Transverse colon (tissue), 4 donors: ENCODE measurements around the gene EHF. TPM values are rescaled to one million over a fixed set of nuclear protein-coding genes. Genes with fewer than 3 reads are reported as not detected.

Experiments
- DNase-seq: peaks from one replicate; pipeline ENCODE4 v3.0.0-alpha.2; 2019
- H3K27ac ChIP-seq, 4 donors: fragments of 200-600 bp; sonication (generic); 2 replicates each; pipeline ENCODE4 v1.5.1; 2016 to 2018; ENCODE audit warnings: inconsistent platforms in 4 of 4
- H3K27me3 ChIP-seq: fragments of 200-600 bp; sonication (generic); 2 replicates; pipeline ENCODE4 v1.5.1; 2017; ENCODE audit warnings: inconsistent platforms
- H3K36me3 ChIP-seq, 4 donors: fragments of 200-600 bp; sonication (generic); 2 replicates each; pipeline ENCODE4 v1.5.1; 2017 to 2019; ENCODE audit warnings: inconsistent platforms in 4 of 4
- H3K4me1 ChIP-seq, 4 donors: fragments of 200-600 bp; sonication (generic); 2 replicates each; pipeline ENCODE4 v1.5.1; 2017 to 2020; ENCODE audit warnings: inconsistent platforms in 4 of 4
- H3K4me3 ChIP-seq, 4 donors: fragments of 200-600 bp; sonication (generic); 1 replicate in 1 of 4; 2 replicates in 3 of 4; pipeline versions ENCODE4 v1.5.1 to v1.6.1; 2017 to 2019; ENCODE audit warnings: inconsistent platforms in 4 of 4
- H3K9me3 ChIP-seq, 2 donors: fragments of 200-600 bp; sonication (generic); 2 replicates each; pipeline ENCODE4 v1.5.1; 2017 to 2019; ENCODE audit warnings: inconsistent platforms in 2 of 2
- CTCF ChIP-seq, 5 experiments: fragments of 200-600 bp in 3 of 5; fragments of 450-650 bp in 2 of 5; sonication (generic) in 3 of 5; IDR thresholded peaks; 1 replicate in 2 of 5; 2 replicates in 3 of 5; pipeline ENCODE4 v1.5.1; 2016 to 2017; ENCODE audit warnings: antibody characterized with exemption in 5 of 5, inconsistent platforms in 3 of 5, mild to moderate bottlenecking in 2 of 5, moderate library complexity in 1 of 5
- EP300 ChIP-seq: sonication (generic); formaldehyde crosslinking; IDR thresholded peaks from one replicate; pipeline ENCODE4 v1.6.1; 2017; ENCODE audit warnings: antibody characterized with exemption, low read depth
- POLR2A ChIP-seq: fragments of 450-650 bp; IDR thresholded peaks from one replicate; pipeline ENCODE4 v1.6.1; 2016; ENCODE audit warnings: antibody characterized with exemption, mild to moderate bottlenecking, moderate library complexity
- POLR2AphosphoS5 ChIP-seq, 3 donors: sonication (generic); formaldehyde crosslinking; IDR thresholded peaks; one replicate each; pipeline ENCODE4 v1.6.1; 2016; ENCODE audit warnings: antibody characterized with exemption in 3 of 3
- WGBS, 2 donors: methylation state at CpG; one replicate each; pipeline ENCODE4 v1.1.5; 2018; ENCODE audit warnings: low coverage in 1 of 2; 5-methylcytosine and 5-hydroxymethylcytosine counted together
- in situ Hi-C, 4 donors: fragments of 200-750 bp; cut with MboI; loops; one replicate each; pipeline versions ENCODE4 v1.15.0 to v1.15.1; 2017; ENCODE audit warnings: low sequenced_read_pairs in 3 of 4, low pct_ligation_motif_present in 1 of 4, low pct_unique_long_range_greater_than_20kb in 1 of 4
- intact Hi-C: fragments of 100-400 bp; cut with DNase I; formaldehyde crosslinking; loops from one replicate; pipeline ENCODE4 v1.15.1; 2023; ENCODE audit warnings: low total_unique reads
- total RNA-seq, 4 donors: library from RNA; depleted of rRNA; stranded (reverse); fragments of >200 nt; gene quantifications; one replicate each; pipeline ENCODE4 v1.1.0, GENCODE V29; 2016

EHF gene
- total RNA-seq, 4 donors from 2014 or later: 206 to 406 (median 262) TPM

GRCh38 chr11:34575671-34576070 is 45.2 kb upstream of the EHF start:
- H3K36me3 ChIP-seq: no peaks in the 10 kb centered on the region
- in situ Hi-C loops (loop anchor here in 2 of 4 donors (25.0 kb wide), 3 partner anchors 312 to 837 kb away; partner anchors contain the start of gene SLC1A2 (in 1 of the 2)), intact Hi-C loops (no loop called here)
- H3K27ac ChIP-seq: no peak overlapping the region
- H3K4me1 ChIP-seq: no peaks in the 10 kb centered on the region
- no peak overlapping the region for H3K4me3 ChIP-seq
- peaks cover 22% of the 10 kb centered on the region for H3K27me3 ChIP-seq
- H3K9me3 ChIP-seq: no peaks in the 10 kb centered on the region
- no peak for DNase-seq
- 87 to 100% methylated on average over 2 of the region's 2 CpGs for WGBS, 2 donors
- TF ChIP-seq POLR2A: no peak
- no peak for TF ChIP-seq POLR2AphosphoS5 (IDR thresholded peaks at IDR 0.05)

GRCh38 chr11:34576331-34576730 is 44.6 kb upstream of the EHF start:
- intact Hi-C loops: no loop called here
- TF ChIP-seq POLR2AphosphoS5 (IDR thresholded peaks at IDR 0.05) (no peak), CTCF (IDR thresholded peaks at IDR 0.05) (no peak), EP300 (no peak), POLR2A (no peak)
- H3K27me3 ChIP-seq: peaks cover 22% of the 10 kb centered on the region
- H3K27ac ChIP-seq: no peak overlapping the region
- in situ Hi-C loops: loop anchor here in 2 of 4 donors (25.0 kb wide), 3 partner anchors 311 to 836 kb away; partner anchors contain the start of gene SLC1A2 (in 1 of the 2)
- no peaks in the 10 kb centered on the region for H3K9me3 ChIP-seq
- no peaks in the 10 kb centered on the region for H3K4me1 ChIP-seq
- no peak overlapping the region for H3K4me3 ChIP-seq
- WGBS, 2 donors: 81 to 90% methylated on average over 3 of the region's 3 CpGs
- no peak for DNase-seq
- no peaks in the 10 kb centered on the region for H3K36me3 ChIP-seq

- no peak for TF ChIP-seq CTCF (IDR thresholded peaks at IDR 0.05)
- TF ChIP-seq POLR2AphosphoS5 (IDR thresholded peaks at IDR 0.05): no peak
- H3K9me3 ChIP-seq: no peaks in the 10 kb centered on the region
- whole genome bisulfite sequencing, 2 donors: 40 to 64% methylated on average over 1 to 4 of the region's 4 CpGs
- no peak for DNase-seq
- peaks cover 3 to 24% (median 6%) of the 10 kb centered on the region in 4 donors for H3K4me1 ChIP-seq
- in situ Hi-C loops (loop anchor here (10.0 to 25.0 kb wide), 6 partner anchors 301 to 828 kb away; partner anchors contain the start of gene SLC1A2 (in 1 of the 4)), intact Hi-C loops (loop anchor here (10.0 kb wide), 1 partner anchor 811 kb away; no protein-coding TSS in a partner anchor)
- H3K27me3 ChIP-seq: peaks cover under 1% of the 10 kb centered on the region
- no peaks in the 10 kb centered on the region for H3K36me3 ChIP-seq
- no peak overlapping the region for H3K4me3 ChIP-seq
- H3K27ac ChIP-seq: no peak overlapping the region
Measured at GRCh38 chr11:34583818-34584217, 37.1 kb upstream of the EHF start.

GRCh38 chr11:34585304-34585734 is 35.6 kb upstream of the EHF start:
- H3K4me3 ChIP-seq: no peak overlapping the region
- no peak for DNase-seq
- peaks cover 3 to 24% (median 6%) of the 10 kb centered on the region in 4 donors for H3K4me1 ChIP-seq
- H3K36me3 ChIP-seq: no peaks in the 10 kb centered on the region
- H3K27me3 ChIP-seq: no peaks in the 10 kb centered on the region
- TF ChIP-seq POLR2AphosphoS5 (IDR thresholded peaks at IDR 0.05) (no peak), EP300 (no peak), CTCF (IDR thresholded peaks at IDR 0.05) (no peak), POLR2A (no peak)
- H3K9me3 ChIP-seq: no peaks in the 10 kb centered on the region
- in situ Hi-C loops: loop anchor here (10.0 to 25.0 kb wide), 6 partner anchors 299 to 827 kb away; partner anchors contain the start of gene SLC1A2 (in 1 of the 4)
- H3K27ac ChIP-seq: peak overlapping the region in 2 of 4 donors; percentile 22 to 32
- WGBS, 2 donors: 58 to 66% methylated on average over 2 of the region's 2 CpGs
- intact Hi-C loops: loop anchor here (10.0 kb wide), 1 partner anchor 809 kb away; no protein-coding TSS in a partner anchor
